RPMI8226 (cell line): Measurements from ENCODE around the gene HAO1.

ENCODE experiments used
- DNase-seq: peaks from one replicate; pipeline ENCODE4 v3.0.0-alpha.2; 2015

The HAO1 gene

DNA sequence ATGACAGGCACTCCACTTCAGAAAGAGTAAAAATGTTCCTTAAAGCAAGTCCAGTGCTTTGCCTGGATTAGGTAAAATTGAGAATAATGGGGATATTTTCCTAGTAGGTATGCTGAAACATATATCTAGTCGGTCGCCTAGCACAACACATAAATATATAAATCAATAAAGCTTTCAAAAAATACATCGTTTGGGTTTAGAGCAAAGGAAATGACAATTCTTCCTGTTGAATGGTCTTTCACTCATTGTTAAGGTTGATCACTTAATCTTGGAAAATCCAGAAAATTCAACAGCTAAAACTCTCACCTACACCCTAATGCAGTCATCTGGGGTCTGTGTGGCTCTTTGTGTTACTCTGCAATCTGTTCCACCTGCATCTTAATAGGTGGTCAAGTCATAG is 13.9 kb downstream of the HAO1 start:
- DNase-seq: no peak

DNA sequence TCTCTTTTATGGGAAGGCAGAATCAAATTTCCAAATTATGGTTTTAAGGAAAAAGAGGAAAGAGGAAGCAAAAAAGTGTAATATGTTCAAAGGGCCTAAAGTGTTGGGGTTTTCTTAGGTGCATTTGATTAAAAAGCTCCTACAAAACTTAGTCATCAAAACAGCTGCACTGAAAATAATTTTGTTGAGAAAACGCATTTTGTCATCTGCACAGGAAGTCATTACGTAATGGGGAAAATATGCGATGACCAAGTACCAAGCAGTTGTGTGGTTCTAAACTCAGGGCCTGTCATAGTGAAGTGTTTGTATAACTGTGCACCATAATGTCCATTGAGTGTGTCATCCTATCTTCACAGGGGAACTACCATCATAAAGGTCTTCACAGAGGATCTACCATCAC is 15.6 kb downstream of the HAO1 start:
- DNase-seq: peak; percentile 18

DNA sequence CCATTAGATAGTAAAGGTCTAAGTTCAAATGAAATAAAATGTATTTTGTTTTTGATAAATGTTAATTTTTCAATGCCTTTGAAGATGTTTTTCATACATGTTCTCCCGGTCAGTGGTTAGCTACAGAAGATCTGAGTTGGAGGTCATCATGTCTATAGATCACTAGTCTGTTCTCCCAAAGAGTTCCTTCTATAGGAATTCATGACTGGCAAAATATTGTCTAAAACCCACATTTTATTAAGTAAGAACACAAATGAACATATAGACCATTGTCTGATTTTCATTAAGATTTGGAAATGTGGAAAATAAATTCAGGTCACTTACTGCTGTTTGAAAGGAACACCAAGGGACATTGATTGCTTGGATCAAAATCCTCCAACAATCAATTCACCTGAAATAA is 23.6 kb downstream of the HAO1 start:
- no peak for DNase-seq

DNA sequence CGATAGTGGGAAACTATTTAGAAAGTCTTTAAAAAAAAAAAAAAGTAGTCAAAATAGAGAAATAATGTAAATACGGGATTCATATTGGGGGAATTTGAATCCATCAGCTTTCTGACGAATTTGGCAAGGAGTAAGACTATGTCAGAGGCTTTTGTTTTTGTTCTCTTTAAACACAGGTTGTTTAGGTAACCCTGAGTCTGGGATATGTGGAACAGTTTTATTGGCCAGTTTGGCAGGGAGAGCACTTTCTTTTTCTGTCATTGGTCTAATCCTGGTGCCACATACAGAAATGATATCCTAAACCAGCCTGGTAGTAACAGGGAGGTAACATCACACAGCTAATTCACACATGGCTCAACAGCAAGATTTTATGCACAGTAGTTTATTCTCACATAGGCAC is 27.7 kb downstream of the HAO1 start:
- DNase-seq: no peak

DNA sequence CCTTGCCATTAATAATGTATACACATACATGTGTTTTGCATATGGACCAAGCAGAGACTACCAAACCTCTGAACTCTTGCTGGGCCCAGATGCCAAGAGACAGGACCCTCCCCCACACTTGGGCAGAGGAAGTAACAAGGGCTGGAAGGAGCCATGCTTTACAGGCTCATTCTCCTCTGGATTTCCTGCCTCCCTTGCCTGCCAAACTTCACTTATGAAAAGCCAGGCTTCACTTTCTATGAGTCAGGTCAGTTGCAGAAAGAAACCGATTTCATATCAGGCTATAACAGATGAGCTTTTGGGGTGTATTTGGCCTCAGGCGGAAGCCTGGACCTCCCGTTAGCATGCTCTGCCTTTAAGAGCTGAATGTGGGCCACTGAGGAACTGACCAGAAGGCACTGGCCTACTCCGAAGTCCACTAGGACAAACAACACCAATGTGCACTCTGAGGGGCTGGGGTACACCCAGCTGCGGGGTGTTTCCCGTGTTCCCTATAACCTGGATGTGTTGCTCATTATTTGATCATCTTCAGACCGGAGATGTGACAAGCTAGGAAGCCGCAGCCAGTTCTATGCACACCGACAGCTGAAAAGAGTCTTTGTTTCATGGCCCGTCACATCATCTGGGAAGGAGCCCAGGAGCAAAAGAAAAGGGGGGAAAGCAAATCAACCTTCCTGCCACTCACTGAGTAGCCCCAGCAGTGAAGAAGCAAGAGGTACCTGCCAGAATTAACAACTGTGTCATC is 28.5 kb downstream of the HAO1 start:
- no peak for DNase-seq

DNA sequence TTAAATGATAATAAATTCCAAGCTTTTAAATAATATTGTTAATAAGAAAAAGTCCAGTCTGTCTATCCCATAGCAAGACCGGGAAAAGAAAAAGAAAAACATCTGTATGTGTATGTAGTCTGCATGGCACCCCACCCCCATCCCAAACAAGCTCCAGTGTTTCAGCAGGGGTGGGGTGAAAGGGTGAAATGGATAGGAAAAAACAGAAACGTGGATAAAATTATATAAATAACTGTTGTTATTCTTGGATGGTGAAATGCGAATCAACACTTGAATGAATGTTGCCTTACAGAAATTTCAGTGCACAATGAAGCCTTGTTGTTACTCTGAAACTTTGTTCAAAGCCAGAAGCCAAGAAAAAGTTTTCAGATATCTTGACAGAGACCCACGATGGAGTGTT is 31.4 kb downstream of the HAO1 start:
- no peak for DNase-seq

DNA sequence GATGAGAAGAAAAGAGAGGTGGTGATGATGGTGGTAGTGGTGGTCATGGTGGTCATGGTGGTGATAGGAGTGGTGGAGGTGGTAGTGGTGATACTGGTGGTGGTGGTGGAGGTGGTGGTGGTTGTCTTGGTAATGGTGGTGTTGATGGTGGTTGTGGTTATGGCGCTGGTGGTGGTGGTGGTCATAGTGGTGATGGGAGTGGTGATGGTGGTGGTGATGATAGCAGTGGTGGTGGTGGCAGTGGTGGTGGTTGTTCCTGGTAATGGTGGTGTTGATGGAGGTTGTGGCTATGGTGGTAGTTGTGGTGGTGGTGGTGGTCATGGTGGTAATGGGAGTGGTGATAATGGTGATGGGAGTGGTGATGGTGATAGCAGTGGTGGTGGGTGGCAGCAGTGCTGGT is 36.8 kb downstream of the HAO1 start:
- DNase-seq: no peak

DNA sequence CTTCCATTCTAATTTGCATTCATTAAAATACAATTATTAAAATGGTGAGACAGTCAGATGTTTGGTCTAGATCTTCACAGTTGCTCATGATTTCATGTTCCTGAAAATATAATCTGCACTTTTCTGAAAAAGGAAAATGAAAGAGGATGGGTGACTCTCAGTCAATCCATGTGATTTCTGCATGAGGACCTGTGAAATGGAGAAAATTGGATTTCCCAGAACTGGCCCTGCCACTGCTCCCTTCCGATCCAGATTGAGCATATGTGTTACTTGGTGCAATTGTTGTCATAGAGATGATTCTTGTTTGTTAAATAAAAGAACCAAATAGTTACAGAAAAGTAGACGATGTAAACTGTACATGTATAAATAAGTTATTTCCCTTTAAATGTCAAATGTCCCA is 37.4 kb downstream of the HAO1 start:
- no peak for DNase-seq

DNA sequence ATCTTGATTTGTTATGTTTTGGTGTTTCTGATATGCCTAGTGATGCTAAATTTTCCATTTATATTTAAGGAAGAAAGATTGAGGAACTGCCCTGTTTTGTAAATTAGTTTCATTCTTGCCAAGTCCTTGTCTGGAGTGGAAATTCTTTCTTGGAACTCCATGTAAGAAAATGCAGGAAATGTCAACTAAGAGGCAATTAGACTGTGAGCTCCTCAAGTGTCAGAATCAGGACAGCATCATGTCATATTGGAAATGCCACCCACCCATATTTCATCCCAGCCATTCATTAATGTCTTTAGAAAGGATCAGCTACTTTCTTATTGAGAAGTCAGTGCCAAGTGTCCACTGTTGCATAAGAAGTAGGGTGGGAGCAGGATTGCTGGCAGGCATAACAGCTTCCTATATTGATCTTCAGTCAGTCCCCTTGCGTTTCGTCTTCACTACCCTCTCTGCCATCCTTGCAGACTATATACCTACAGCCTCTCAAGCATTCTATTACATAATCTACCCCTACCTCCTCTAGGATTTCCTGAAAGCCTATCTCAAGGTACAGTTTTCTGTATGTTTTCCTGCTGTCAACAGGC is 42.4 kb downstream of the HAO1 start:
- DNase-seq: no peak

DNA sequence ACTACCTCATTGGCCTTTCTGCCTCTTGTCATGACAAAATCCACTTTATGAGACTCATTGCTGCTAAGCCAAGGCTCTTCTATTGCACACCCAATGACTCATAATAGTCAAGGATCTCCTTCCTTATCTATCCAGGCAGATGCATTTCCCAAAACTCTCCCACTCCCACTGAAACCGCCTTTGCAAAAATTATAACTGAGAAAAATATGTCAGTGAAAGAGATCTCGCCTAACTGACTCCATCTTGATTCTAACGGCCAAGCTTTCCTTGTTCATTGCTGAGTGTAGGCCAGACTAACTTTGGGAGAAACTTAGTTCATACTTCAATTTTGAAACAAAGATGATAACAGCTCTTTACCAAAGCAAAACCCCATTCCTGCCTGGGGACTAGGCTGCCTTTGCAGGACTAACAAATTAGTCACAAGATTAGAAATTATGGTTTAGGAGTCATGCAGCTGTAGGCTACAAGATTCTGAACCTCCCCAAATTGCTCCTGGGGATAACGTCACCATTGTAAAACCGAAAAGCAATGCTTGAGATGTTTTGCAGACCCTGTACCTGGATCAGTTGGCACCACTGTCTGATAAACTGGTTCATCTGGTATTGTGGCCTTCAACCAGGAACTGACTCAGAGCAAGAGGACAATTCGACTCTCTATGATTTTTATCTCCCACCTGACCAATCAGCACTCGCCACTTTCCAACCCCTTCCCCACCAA is 47.1 kb downstream of the HAO1 start:
- no peak for DNase-seq

DNA sequence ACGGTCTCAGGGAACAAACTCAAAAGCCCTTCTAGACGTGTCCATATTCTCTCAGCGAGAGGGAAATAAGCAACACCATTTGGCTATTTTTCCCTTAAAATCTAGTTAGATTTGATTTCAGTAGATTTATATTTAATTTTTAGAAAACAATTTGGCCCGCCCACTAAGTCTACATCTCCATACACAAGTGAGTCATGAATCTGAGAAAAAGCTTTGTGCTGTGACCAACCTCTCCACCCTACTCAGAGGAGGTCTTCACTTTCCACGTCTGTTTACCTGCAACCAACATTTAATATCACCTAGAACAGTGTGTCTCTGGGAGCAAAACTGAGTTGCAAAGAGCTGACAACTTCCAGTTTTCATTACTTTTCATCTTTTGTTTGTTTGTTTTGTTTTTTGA is 48.6 kb downstream of the HAO1 start:
- DNase-seq: no peak

DNA sequence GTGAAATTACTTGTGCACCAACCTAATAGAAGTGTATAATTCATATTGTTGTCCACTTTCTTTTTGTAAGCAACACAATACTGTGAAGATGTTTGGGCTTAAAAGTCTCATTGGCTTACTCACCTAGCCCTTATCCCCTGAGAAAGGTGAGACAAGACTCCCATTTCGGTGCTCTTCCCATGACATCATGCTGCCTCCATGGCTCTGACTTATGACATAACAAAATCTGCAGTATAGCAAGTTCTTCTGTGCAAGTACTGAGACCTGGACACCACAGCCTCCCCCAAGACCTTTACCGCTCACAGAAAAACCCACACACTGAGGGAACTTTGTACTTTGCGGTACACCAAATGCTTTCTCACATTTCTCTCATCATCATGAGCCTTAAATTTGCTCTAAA is 50.5 kb downstream of the HAO1 start:
- no peak for DNase-seq

DNA sequence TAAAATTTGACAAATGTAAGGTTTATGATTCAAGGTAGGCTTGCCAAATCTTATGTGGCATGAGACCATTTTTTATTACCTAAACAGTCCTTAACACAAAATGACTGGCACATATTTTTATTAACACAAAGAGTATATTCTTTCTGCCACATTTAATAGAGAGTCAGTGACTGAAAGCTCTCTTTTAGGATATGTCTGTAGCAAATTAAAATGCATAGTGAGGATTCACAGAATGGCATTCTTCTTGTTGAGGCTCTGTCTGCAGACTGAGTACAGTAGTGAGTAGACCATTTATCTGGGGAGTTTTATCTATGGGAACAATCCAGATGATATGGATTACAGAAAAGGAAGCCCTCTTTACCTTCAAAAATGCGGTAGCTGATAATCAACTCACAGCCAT is 56.5 kb downstream of the HAO1 start:
- DNase-seq: no peak

DNA sequence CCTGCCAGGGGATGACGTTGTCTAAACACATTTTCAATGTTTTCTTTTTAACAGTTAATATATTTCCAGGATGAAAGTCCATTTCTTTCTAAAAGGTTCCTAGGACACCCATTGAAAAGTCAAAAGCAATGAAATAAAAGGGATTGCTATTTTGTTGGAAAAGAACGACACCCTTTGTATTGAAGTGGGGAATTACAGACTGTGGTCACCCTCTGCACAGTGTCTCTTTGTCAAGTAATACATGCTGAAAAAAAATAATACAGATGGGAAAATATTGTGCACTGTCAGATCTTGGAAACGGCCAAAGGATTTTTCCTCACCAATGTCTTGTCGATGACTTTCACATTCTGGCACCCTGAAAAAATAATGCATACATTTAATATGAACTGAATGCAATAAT is 56.9 kb downstream of the HAO1 start:
- DNase-seq: no peak

DNA sequence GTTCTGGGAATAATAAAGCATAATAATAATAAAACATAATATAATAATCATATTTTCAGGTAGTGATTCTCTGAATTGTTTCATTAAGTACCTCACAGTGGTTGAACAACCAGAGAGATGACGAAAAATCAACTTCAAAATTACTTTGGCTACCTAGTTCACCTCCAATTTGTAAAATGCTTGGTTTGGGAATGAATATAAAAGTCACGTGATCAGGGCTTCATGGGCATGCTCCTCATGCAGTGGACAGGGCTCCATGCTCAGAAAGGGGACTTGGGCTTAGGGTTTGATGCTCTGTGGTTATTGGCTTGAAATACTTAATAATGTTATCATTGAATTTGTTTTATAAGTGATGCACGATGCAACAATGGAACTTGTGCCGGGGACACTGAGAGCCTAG is 58.2 kb downstream of the HAO1 start:
- no peak for DNase-seq

DNA sequence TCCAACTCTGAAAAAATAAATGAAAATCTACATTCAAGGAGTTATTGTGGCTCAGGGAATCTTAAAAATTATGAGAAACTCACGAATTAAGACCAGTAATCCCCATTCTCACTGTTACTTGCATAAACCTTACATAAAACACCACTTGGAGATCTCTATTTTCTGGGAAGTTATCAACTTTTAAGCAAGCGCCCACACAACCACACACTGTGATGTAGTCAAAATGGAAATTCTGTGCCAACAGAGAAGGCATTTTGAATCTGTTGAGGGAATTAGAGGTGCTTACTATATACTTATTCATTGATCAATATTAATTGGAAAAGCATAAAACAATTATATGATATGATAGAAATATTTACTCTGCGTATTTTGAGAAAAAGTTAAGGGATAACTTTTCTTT is 58.7 kb downstream of the HAO1 start:
- no peak for DNase-seq

DNA sequence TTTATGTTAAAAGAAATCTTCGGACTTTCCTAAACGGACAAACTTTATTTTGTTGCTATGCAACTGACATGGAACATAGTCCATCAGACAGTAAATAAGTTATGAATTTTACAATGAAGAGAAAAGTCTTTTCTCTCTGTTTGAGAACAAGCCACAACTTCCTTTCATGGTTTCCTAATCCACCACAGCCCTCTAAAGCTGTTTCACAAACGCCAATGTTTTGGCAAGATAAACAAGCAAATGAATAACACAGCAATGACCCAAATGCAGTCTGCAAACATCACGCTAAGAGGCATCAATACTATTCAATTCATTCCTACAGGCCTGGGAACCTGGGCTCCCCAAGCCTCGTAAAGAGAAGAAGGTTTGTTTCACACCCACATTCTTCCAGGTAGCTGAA is 60.4 kb downstream of the HAO1 start:
- no peak for DNase-seq

DNA sequence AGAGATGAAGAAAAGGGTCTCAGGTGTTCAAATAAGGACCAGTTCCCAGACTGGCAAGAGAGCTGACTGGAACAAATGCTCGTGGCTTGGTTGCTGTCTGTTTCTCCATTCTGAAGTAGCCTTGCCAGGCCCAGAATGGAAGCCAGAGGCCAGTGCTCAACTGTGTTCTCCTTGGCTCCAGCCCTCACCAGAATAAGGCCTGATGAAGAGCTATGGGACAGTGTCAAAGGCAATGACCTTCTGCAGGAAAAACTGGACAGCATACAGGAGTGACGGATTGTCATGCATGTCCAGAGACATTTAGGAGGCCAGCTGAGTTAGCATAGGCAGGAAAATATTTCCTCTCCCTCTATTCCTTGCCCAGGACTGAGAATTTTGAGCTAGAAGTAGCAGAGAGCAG is 72.2 kb downstream of the HAO1 start:
- no peak for DNase-seq

DNA sequence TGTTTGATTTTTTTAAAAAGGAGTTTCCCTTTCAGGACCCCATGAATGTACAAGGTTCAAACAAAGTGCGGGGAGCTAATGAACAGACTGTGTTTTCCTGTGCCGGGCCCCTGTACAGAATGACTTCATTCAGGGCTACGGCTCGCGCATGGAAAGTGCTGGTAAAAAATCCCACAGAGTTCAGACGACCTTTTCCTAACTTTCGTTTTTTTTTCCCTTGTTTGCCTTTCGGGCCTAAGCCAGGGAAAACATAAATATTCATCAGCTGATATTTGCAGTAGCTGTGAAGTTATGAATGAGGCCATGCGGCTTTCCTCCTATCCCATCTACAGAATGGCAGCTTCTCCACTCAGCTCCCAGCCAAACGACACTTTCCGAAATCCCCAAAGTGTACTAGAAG is 74.0 kb downstream of the HAO1 start:
- DNase-seq: no peak

DNA sequence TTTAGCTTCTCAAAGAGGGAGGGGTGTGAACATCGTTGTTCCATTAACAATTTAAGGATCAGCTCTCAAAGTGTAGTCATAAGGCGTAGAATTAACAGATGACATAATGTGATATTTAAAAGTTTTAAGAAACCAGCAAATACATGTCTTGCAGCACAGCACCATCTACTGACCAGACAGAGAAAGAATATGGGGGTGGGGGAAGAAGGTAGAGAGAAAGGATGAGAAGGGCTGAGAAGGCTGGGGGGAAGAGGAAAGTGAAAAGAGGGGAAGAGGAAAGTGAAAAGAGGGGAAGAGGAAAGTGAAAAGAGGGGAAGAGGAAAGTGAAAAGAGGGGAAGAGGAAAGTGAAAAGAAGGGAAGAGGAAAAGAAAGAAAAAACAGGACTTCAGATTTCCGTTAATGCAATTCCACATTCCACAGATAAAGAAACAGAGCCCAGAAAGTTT is 80.9 kb downstream of the HAO1 start:
- peak; percentile 56 for DNase-seq

DNA sequence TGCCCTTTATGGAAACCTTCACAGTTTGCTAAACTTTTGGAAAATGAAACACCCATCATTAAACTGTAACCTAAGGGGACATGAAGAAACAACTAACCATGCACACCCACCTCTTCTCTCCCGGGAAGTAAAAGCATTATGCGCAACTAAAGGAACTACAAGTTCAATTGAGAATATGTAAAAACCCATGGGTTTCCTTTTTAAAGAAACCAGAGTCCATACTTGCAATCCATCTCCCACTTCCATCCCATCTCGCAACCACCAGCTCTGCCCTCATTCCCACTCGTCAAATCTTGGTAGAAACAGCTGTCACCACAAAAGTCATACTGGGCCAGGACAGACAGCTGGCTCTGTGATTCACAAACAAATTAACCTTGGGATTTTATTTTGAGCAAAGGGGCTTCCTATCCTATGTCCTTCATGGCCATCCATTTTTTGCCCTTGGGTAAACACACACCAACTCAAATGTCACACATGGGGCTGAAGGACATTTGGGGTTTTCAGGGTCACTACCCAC is 81.5 kb downstream of the HAO1 start:
- no peak for DNase-seq

DNA sequence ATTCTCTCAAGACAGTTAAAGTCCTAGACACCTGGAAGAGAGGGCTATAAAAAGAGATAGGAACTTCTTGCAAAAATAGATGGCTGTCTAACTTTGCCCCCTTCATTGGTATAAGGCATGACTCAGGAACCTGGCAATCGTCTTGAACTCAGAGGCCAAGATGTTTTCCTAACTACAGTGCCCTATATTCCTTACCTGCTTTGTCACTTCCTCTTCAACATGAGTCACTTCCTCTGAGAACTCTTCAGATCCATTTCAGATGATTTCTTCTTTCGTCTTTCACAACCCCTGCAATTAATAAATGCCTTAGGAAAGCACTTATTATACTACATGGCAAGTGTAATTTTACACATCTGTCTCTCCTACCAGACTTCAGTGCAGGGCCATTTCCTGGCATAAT is 83.5 kb downstream of the HAO1 start:
- DNase-seq: no peak

DNA sequence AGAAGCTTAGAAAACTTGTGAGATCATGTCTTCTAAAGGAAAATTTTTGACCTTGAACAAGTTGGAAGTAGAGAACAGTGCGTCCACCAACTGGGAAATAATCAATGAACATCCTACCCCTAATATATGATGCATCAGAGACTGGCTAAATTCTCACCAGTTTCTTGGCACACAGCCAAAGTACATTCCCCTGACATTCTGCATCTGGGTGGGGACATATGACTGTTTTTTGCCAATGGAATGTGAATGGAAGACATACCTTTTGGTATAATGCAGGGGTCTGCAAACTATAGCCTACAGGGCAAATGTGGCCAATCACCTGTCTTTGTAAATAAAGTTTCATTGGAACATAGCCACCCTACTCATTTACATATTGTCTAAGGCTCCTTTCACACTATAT is 84.7 kb downstream of the HAO1 start:
- DNase-seq: no peak

DNA sequence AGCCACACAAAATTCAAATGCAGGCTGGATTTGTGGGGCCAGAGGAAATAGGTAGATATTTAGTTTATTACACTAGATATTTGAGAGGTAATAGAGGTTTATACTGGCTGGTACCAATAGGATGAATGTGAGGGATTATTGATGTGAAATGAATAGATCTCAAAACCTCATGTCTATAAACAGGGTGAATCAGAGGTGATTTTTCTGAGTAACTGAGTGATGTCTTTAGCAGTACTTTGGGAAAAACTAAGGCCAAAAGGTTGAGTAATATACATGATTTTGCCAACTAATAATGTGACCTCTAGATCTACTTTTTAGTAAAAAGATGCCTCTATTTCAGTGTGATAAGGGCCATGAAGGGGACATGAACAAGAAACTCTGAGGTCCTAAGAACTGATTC is 86.8 kb downstream of the HAO1 start:
- DNase-seq: no peak
